Measurements from ENCODE around the gene ARMS2. TPM values are rescaled to one million over a fixed set of nuclear protein-coding genes. Genes with fewer than 3 reads are reported as not detected.

The ARMS2 gene
- total RNA-seq, 1 donor from 2014 or later = not detected

DNA sequence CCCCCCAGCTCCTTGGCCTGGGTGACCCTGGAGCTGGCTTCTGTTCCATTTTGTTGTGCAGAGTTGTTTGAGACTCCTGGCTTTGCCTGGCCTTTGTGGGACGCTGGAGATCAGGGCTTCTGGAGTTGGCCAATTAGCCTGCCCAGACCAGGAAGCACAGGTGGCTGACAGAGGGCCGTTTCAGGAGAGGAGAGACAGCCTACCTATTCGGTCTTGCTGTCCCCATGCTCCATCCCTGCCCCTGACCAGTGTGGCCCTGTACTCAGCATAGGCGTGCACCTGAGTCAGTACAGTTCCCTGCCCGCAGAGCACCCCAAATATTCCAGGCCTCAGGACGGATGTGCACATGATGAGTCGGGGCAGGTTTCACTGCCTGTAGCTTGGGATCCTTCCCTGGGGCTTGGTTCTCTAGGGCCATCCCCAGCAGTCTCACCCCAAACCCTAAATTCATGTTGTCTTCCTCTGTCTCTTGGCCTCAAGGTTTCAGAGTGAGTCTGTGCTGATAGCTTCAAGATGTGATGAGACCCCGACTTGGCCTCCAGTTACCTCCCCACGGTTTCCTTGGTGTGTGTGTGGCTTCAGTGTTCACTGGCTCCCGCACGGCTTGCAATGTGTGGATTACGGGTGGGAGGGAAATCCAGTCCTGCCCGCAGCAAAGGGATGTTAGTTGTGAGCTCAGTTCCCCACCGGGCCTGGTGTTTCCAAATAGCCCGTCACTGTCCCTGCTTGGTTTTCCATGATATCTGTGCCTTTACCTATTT, 51.6 kb downstream of the ARMS2 start:
- H3K4me1 Mint-ChIP-seq (ENCODE audit: low read depth, unreplicated experiment) = peaks cover 11% of the 10 kb centered on the region
- peaks cover 15% of the 10 kb centered on the region for H3K27me3 Mint-ChIP-seq (ENCODE audit: low read depth, unreplicated experiment)
- Histone ChIP-seq H3K36me3 (ENCODE audit: insufficient read depth, low read length) (no peaks in the 10 kb centered on the region), H3K27me3 (ENCODE audit: insufficient read depth, low read length) (no peaks in the 10 kb centered on the region), H3K27ac (ENCODE audit: low read depth, low read length) (no peak overlapping the region), H3K9ac (ENCODE audit: low read length) (no peak overlapping the region), H3K4me1 (ENCODE audit: insufficient read depth, low read length) (peaks cover 15% of the 10 kb centered on the region), H3K79me2 (ENCODE audit: insufficient read depth, low read length) (no peaks in the 10 kb centered on the region), H3K9me3 (ENCODE audit: insufficient read depth, low read depth, low read length) (no peaks in the 10 kb centered on the region), H3K4me3 (ENCODE audit: insufficient read depth, low read depth, low read length) (no peak overlapping the region), H2AFZ (ENCODE audit: low read depth, low read length) (no peak overlapping the region), H4K20me1 (ENCODE audit: insufficient read depth, low read length) (no peaks in the 10 kb centered on the region), H3K4me2 (ENCODE audit: low read length) (no peak overlapping the region)
- DNase-seq (ENCODE audit: low read depth) = no peak
- TF ChIP-seq EZH2 (IDR thresholded peaks at IDR 0.05; ENCODE audit: insufficient read depth, low read length) = no peak
- TF ChIP-seq, protein P1, sequence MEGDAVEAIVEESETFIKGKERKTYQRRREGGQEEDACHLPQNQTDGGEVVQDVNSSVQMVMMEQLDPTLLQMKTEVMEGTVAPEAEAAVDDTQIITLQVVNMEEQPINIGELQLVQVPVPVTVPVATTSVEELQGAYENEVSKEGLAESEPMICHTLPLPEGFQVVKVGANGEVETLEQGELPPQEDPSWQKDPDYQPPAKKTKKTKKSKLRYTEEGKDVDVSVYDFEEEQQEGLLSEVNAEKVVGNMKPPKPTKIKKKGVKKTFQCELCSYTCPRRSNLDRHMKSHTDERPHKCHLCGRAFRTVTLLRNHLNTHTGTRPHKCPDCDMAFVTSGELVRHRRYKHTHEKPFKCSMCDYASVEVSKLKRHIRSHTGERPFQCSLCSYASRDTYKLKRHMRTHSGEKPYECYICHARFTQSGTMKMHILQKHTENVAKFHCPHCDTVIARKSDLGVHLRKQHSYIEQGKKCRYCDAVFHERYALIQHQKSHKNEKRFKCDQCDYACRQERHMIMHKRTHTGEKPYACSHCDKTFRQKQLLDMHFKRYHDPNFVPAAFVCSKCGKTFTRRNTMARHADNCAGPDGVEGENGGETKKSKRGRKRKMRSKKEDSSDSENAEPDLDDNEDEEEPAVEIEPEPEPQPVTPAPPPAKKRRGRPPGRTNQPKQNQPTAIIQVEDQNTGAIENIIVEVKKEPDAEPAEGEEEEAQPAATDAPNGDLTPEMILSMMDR (IDR thresholded peaks at IDR 0.05; ENCODE audit: insufficient read depth, low read depth, low read length) = no peak
- H3K9me3 Mint-ChIP-seq (ENCODE audit: unreplicated experiment) = peaks cover 5% of the 10 kb centered on the region
- peaks cover 16% of the 10 kb centered on the region for H3K36me3 Mint-ChIP-seq (ENCODE audit: low read depth, unreplicated experiment)
- FAIRE-seq = no peak
- H3K27ac Mint-ChIP-seq (ENCODE audit: unreplicated experiment) = no peak overlapping the region
- no peak overlapping the region for H3K4me3 Mint-ChIP-seq (ENCODE audit: unreplicated experiment)

Small RNAs within 50 kb of the gene (microRNA-seq; reads per million reads assigned to microRNA genes)
- gene MIR3941 = not detected

Other genes with a start within 250 kb of the ARMS2 start
- gene BTBD16, start 183.4 kb upstream of the ARMS2 start, total RNA-seq = 0.26 TPM in 1 of 2 replicates, not detected in the other
- gene PLEKHA1, start 79.9 kb upstream of the ARMS2 start, total RNA-seq = 30.9 and 31.7 TPM in 2 replicates
- gene HTRA1, start 6.9 kb downstream of the ARMS2 start, total RNA-seq = 34.9 and 89.8 TPM in 2 replicates
- not detected in 2 replicates for gene DMBT1, start 106.1 kb downstream of the ARMS2 start, total RNA-seq
- gene C10orf120, start 245.2 kb downstream of the ARMS2 start, total RNA-seq = not detected in 2 replicates